GM11168 (cell line): ENCODE data around the gene ZNF468.
"Not testable (repeated sequence)": the region's sequence is repeated elsewhere in the genome, so short reads cannot be mapped to it uniquely, and the experiment has no call there.

Experiments used
- in situ Hi-C: fragments of 300-500 bp; cut with MboI; formaldehyde crosslinking; loops from one replicate; pipeline ENCODE4 v1.12.0; 2022; ENCODE audit warnings: low sequenced_read_pairs; ENCODE audit not compliant: unreplicated experiment

ZNF468 gene

DNA sequence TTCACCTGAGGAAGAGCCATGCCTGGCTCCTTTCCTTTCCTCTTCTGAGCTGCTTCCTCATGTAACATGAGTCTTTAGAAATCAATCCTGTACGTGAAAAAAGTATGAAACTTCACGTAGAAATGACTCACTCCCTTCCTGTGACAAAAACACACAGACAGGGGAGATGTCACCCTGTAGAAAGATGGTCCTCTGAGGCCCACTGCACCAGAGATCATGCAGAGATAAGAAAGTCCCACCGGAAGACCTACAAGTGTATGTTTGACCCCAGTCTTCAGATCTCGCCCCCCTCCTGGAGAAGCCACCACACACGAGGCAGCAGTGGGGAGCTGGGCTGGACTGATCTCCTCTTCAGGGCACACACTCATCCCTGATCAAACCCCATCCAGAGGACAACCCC, 23.9 kb downstream of the ZNF468 start:
- in situ Hi-C loops, result not testable (repeated sequence)

DNA sequence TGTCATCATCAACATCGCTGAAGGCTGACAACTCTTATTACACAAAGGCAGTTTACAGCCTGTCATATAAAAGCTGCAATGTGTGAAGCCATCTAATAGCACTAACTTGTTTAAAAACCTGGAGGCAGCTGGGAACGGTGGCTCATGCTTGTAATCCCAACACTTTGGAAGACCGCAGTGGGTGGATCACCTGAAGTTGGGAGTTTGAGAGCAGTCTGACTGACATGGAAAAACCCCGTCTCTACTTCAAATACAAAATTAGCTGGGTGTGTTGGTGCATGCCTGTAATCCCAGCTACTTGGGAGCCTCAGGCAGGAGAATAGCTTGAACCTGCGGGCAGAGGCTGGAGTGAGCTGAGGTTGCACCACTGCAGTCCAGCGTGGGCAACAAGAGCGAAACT, 27.6 kb downstream of the ZNF468 start:
- in situ Hi-C loops, result not testable (repeated sequence)

DNA sequence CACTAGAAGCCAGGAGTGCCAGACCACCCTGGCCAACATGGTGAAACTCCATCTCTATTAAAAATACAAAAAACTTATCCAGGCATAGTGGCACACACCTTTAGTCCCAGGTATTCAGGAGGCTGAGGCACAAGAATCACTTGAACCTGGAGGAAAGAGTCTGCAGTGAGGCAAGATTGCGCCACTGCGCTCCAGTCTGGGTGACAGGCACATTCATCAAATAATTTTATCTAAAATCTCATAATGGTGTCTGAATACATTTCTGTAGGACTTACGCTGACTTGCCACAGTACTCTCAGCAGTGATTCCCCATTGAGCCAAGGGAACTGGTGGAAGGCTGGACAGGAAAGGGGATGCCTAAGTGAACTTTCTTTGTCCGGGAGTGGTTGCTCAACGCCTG, 31.7 kb downstream of the ZNF468 start:
- in situ Hi-C loops, result no loop called here

- in situ Hi-C loops, result no loop called here
Observed at GRCh38 chr19:52823676-52824075, 33.7 kb downstream of the ZNF468 start.

DNA sequence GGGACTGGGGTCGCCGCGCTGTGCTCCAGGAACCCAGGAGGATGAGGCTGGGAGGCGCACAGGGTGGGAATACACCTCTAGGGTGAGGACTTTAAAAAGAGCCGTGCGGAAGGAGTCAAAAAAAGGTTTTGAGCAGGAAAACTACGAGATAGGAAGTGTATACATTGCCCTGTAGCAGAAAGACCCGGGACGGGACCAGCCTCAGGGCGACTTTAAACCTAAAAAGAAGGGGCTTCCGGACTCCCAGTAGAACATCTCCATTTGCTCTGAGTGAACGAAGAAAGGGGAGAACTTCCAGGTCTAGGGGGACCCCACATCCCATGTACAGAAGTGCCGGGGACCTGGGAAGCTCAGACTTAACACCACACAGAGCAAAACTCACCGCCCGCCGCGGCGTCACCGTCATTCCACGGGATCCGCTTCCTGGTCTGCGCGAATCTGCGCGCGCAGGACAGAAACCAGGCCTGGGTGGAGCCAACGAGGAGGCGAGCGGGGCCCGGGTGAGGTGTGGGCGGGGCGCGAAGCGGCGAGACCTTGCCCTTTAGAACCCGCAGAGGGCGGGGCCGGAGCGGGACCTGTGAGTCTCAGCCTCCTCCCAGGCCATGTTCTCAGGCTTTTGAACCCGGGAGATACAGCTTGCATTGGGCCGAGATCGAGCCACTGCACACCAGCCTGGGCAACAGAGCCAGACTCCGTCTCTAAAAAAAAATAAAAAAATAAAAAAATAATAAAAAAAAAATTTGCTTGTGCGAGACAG, 36.0 kb downstream of the ZNF468 start, which contains the start of gene ZNF28:
TSS of gene ZNF28 (minus strand) at position 430 of the 757 bp plus-strand sequence. CDS start 3,675 bp downstream, outside the sequence.
- in situ Hi-C loops, result not testable (repeated sequence)

- in situ Hi-C loops, result not testable (repeated sequence)
Observed at GRCh38 chr19:52820472-52821203, 36.8 kb downstream of the ZNF468 start.

DNA sequence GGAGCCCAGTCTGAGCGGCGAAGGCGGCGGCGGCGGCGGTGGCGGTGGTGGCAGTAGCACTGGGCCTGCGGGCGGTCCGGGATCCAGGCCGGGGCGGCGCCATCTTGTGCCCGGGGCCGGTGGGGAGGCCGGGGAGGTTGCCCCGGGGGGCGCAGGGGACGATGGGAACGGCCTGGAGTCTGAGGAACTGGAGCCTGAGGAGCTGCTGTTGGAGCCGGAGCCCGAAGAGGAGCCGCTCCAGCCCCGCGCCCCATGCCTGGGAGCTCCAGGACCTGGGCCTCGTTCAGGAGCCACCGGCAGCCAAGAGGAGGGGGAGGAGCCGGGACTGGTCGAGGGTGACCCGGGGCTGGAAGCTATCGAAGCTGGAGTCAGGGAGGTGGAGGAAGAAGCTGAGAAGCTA, 47.6 kb downstream of the ZNF468 start:
- in situ Hi-C loops, result no loop called here

GRCh38 chr19:52799950-52800640, 57.3 kb downstream of the ZNF468 start:
- in situ Hi-C loops, result not testable (repeated sequence)

GRCh38 chr19:52789440-52789839, 68.0 kb downstream of the ZNF468 start:
- in situ Hi-C loops, result no loop called here
